SK-N-MC (cell line): ENCODE results near the gene KMT5B.

Source experiments
- EZH2 ChIP-seq: fragments of 200-600 bp; sonication (generic); IDR thresholded peaks from one replicate; pipeline ENCODE4 v1.6.1; 2017; ENCODE audit warnings: antibody characterized with exemption
- POLR2AphosphoS5 ChIP-seq: IDR thresholded peaks from 2 replicates; pipeline ENCODE4 v1.6.1; 2012; ENCODE audit warnings: mild to moderate bottlenecking, low read depth, low read length, borderline replicate concordance

- peak; percentile 65; the same call in 1 of the 2 replicates for TF ChIP-seq POLR2AphosphoS5
- no peak for TF ChIP-seq EZH2
Observed at GRCh38 chr11:68121067-68121899, 91.8 kb downstream of the KMT5B start, which contains the start of gene CHKA.
